IPS-NIHi7 (cell line): ENCODE measurements around the gene CCDC43.
"Not testable (repeated sequence)": the region's sequence is repeated elsewhere in the genome, so short reads cannot be mapped to it uniquely, and the experiment has no call there.

Experiments
- DNase-seq: peaks from one replicate; pipeline ENCODE4 v3.0.0; 2012; ENCODE audit warnings: mixed read lengths; ENCODE audit errors: extremely low spot score

CCDC43 gene

GRCh38 chr17:44689477-44690217 is at the start of gene CCDC43:
CCDC43 (minus strand) TSS chr17:44689776; CDS start chr17:44689753, 23 bp downstream.
- DNase-seq, result peak; percentile 99

- no peak for DNase-seq
These were observed 48.8 kb upstream of the CCDC43 start for GRCh38 chr17:44738214-44738906.

GRCh38 chr17:44736551-44737240 is 47.1 kb upstream of the CCDC43 start:
- no peak for DNase-seq

GRCh38 chr17:44734272-44734671 is 44.7 kb upstream of the CCDC43 start:
- no peak for DNase-seq

- DNase-seq, result peak; percentile 79
These were observed 44.2 kb upstream of the CCDC43 start for GRCh38 chr17:44733753-44734152.

- not testable (repeated sequence) for DNase-seq
These were observed 36.5 kb upstream of the CCDC43 start for GRCh38 chr17:44726121-44726520.

- DNase-seq, result no peak
These were observed 32.7 kb upstream of the CCDC43 start for GRCh38 chr17:44722254-44722653.

- no peak for DNase-seq
These were observed 29.9 kb upstream of the CCDC43 start for GRCh38 chr17:44719444-44719843.

- peak; percentile 95 for DNase-seq
These were observed 19.1 kb upstream of the CCDC43 start, which contains the start of gene DBF4B for GRCh38 chr17:44708401-44709263. DBF4B (plus strand) TSS chr17:44708665; CDS start chr17:44708821, 156 bp downstream.

GRCh38 chr17:44707755-44708400 is 18.3 kb upstream of the CCDC43 start:
- no peak for DNase-seq

GRCh38 chr17:44700288-44700687 is 10.7 kb upstream of the CCDC43 start:
- DNase-seq, result not testable (repeated sequence)

GRCh38 chr17:44693609-44694008 is 4.0 kb upstream of the CCDC43 start:
- no peak for DNase-seq

- DNase-seq, result peak; percentile 28
These were observed 1.2 kb upstream of the CCDC43 start for GRCh38 chr17:44690746-44691306.

GRCh38 chr17:44688675-44689476 is 700 bp downstream of the CCDC43 start:
- DNase-seq, result peak; percentile 63

GRCh38 chr17:44688200-44688599 is 1.4 kb downstream of the CCDC43 start:
- no peak for DNase-seq

GRCh38 chr17:44687756-44688155 is 1.8 kb downstream of the CCDC43 start:
- DNase-seq, result no peak

- DNase-seq, result not testable (repeated sequence)
These were observed 6.3 kb downstream of the CCDC43 start for GRCh38 chr17:44683303-44683702.

GRCh38 chr17:44677136-44677535 is 12.4 kb downstream of the CCDC43 start:
- no peak for DNase-seq

- DNase-seq, result no peak
These were observed 15.7 kb downstream of the CCDC43 start for GRCh38 chr17:44673893-44674292.
